Activated T-cell treated with anti-CD3 and anti-CD28 coated beads, Interleukin-2, amount 50 U/mL, for 4 hours (primary cell): ENCODE data around the gene KRTAP10-4. TPM values are rescaled to one million over a fixed set of nuclear protein-coding genes. Genes with fewer than 3 reads are reported as not detected.
"Not testable (repeated sequence)": the region's sequence is repeated elsewhere in the genome, so short reads cannot be mapped to it uniquely, and the experiment has no call there.

Experiments
- ATAC-seq, 2 donors: fragments of 200-7000 bp; cut with Tn5 transposase; one replicate each; pipeline ENCODE4 v1.10.0; 2021
- DNase-seq: peaks from one replicate; pipeline ENCODE4 v3.0.0-alpha.2; 2020
- H3K27me3 Mint-ChIP-seq: one replicate; pipeline ENCODE4 v1.8.0; 2021; ENCODE audit warnings: low read depth, mixed read lengths
- H3K36me3 Mint-ChIP-seq: one replicate; pipeline ENCODE4 v1.8.0; 2022; ENCODE audit warnings: mixed read lengths; ENCODE audit not compliant: insufficient read depth
- H3K4me1 Mint-ChIP-seq: one replicate; pipeline ENCODE4 v1.8.0; 2021; ENCODE audit warnings: low read depth, mixed read lengths
- H3K4me3 Mint-ChIP-seq: one replicate; pipeline ENCODE4 v1.8.0; 2021; ENCODE audit warnings: mild to moderate bottlenecking, moderate library complexity, mixed read lengths
- H3K9me3 Mint-ChIP-seq: one replicate; pipeline ENCODE4 v1.8.0; 2021; ENCODE audit warnings: mixed read lengths
- total RNA-seq, 3 donors: library from RNA; stranded (reverse); gene quantifications; one replicate each; pipeline ENCODE4 v1.2.1, GENCODE V29; 2021

The KRTAP10-4 gene
- total RNA-seq, 3 donors from 2014 or later: not detected

GRCh38 chr21:44601596-44602462 is 28.3 kb downstream of the KRTAP10-4 start:
- H3K9me3 Mint-ChIP-seq: peaks cover 10% of the 10 kb centered on the region
- H3K36me3 Mint-ChIP-seq: peaks cover 1% of the 10 kb centered on the region
- no peak for DNase-seq
- ATAC-seq: no peak
- H3K27me3 Mint-ChIP-seq: peaks cover 6% of the 10 kb centered on the region
- H3K4me3 Mint-ChIP-seq: no peak overlapping the region
- no peaks in the 10 kb centered on the region for H3K4me1 Mint-ChIP-seq

GRCh38 chr21:44602463-44602850 is 28.9 kb downstream of the KRTAP10-4 start:
- Mint-ChIP-seq H3K27me3 (peaks cover 6% of the 10 kb centered on the region), H3K4me1 (no peaks in the 10 kb centered on the region), H3K36me3 (peaks cover 1% of the 10 kb centered on the region), H3K9me3 (peaks cover 10% of the 10 kb centered on the region), H3K4me3 (no peak overlapping the region)
- no peak for DNase-seq
- no peak for ATAC-seq

GRCh38 chr21:44603109-44603875 is 29.8 kb downstream of the KRTAP10-4 start:
- no peaks in the 10 kb centered on the region for H3K4me1 Mint-ChIP-seq
- H3K27me3 Mint-ChIP-seq: peaks cover 6% of the 10 kb centered on the region
- H3K36me3 Mint-ChIP-seq: peaks cover 1% of the 10 kb centered on the region
- no peak for DNase-seq
- H3K4me3 Mint-ChIP-seq: no peak overlapping the region
- H3K9me3 Mint-ChIP-seq: peaks cover 10% of the 10 kb centered on the region
- no peak for ATAC-seq

GRCh38 chr21:44603911-44604310 is 30.4 kb downstream of the KRTAP10-4 start:
- DNase-seq (no peak), ATAC-seq (no peak)
- Mint-ChIP-seq H3K4me3 (no peak overlapping the region), H3K27me3 (peaks cover 6% of the 10 kb centered on the region), H3K4me1 (no peaks in the 10 kb centered on the region), H3K36me3 (no peaks in the 10 kb centered on the region), H3K9me3 (peaks cover 6% of the 10 kb centered on the region)

- no peak for ATAC-seq
Measured at GRCh38 chr21:44606495-44606894, 33.0 kb downstream of the KRTAP10-4 start.

GRCh38 chr21:44609193-44609592 is 35.7 kb downstream of the KRTAP10-4 start:
- no peak for DNase-seq
- H3K9me3 Mint-ChIP-seq: peaks cover 21% of the 10 kb centered on the region
- peaks cover under 1% of the 10 kb centered on the region for H3K27me3 Mint-ChIP-seq
- H3K4me1 Mint-ChIP-seq: no peaks in the 10 kb centered on the region
- H3K4me3 Mint-ChIP-seq: no peak overlapping the region
- ATAC-seq: no peak
- H3K36me3 Mint-ChIP-seq: peaks cover 7% of the 10 kb centered on the region

More at GRCh38 chr21:44606495-44606894, 33.0 kb downstream of the KRTAP10-4 start:
- Mint-ChIP-seq H3K9me3 (peaks cover 21% of the 10 kb centered on the region), H3K36me3 (peaks cover 7% of the 10 kb centered on the region), H3K4me1 (no peaks in the 10 kb centered on the region), H3K27me3 (peaks cover 6% of the 10 kb centered on the region), H3K4me3 (no peak overlapping the region)
- no peak for DNase-seq

GRCh38 chr21:44610157-44610843 is 36.8 kb downstream of the KRTAP10-4 start:
- not testable (repeated sequence) for DNase-seq, ATAC-seq, H3K4me1 Mint-ChIP-seq, H3K27me3 Mint-ChIP-seq, H3K36me3 Mint-ChIP-seq, H3K4me3 Mint-ChIP-seq
- peaks cover 21% of the 10 kb centered on the region for H3K9me3 Mint-ChIP-seq

- Mint-ChIP-seq H3K9me3 (peaks cover 19% of the 10 kb centered on the region), H3K4me3 (no peak overlapping the region), H3K27me3 (no peaks in the 10 kb centered on the region), H3K36me3 (peaks cover 7% of the 10 kb centered on the region), H3K4me1 (peaks cover 11% of the 10 kb centered on the region)
- ATAC-seq: no peak
- DNase-seq: no peak
Measured at GRCh38 chr21:44611551-44611950, 38.0 kb downstream of the KRTAP10-4 start.

GRCh38 chr21:44612029-44612486 is 38.5 kb downstream of the KRTAP10-4 start, which contains the start of gene KRTAP10-8:
Gene KRTAP10-8 (plus strand): TSS chr21:44612079. CDS start chr21:44612101, 22 bp downstream.
- DNase-seq: no peak
- Mint-ChIP-seq H3K36me3 (peaks cover 7% of the 10 kb centered on the region), H3K4me1 (peaks cover 16% of the 10 kb centered on the region), H3K4me3 (no peak within 1 kb of the TSS), H3K9me3 (peaks cover 18% of the 10 kb centered on the region), H3K27me3 (no peaks in the 10 kb centered on the region)
- no peak for ATAC-seq

- ATAC-seq (no peak), DNase-seq (no peak)
- Mint-ChIP-seq H3K4me3 (no peak overlapping the region), H3K36me3 (peaks cover 7% of the 10 kb centered on the region), H3K4me1 (peaks cover 23% of the 10 kb centered on the region), H3K9me3 (peaks cover 18% of the 10 kb centered on the region), H3K27me3 (no peaks in the 10 kb centered on the region)
Measured at GRCh38 chr21:44612669-44613229, 39.2 kb downstream of the KRTAP10-4 start.

GRCh38 chr21:44613386-44614155 is 40.0 kb downstream of the KRTAP10-4 start:
- H3K4me3 Mint-ChIP-seq: no peak overlapping the region

GRCh38 chr21:44614161-44614631 is 40.7 kb downstream of the KRTAP10-4 start:
- H3K9me3 Mint-ChIP-seq: peaks cover 17% of the 10 kb centered on the region
- no peak overlapping the region for H3K4me3 Mint-ChIP-seq
- H3K4me1 Mint-ChIP-seq: peaks cover 38% of the 10 kb centered on the region
- H3K27me3 Mint-ChIP-seq: no peaks in the 10 kb centered on the region
- DNase-seq: no peak
- ATAC-seq: no peak
- H3K36me3 Mint-ChIP-seq: peaks cover 9% of the 10 kb centered on the region

More at GRCh38 chr21:44613386-44614155, 40.0 kb downstream of the KRTAP10-4 start:
- no peak for DNase-seq
- H3K36me3 Mint-ChIP-seq: peaks cover 7% of the 10 kb centered on the region
- ATAC-seq: no peak
- H3K4me1 Mint-ChIP-seq: peaks cover 31% of the 10 kb centered on the region
- H3K9me3 Mint-ChIP-seq: peaks cover 18% of the 10 kb centered on the region
- H3K27me3 Mint-ChIP-seq: no peaks in the 10 kb centered on the region

- peaks cover 45% of the 10 kb centered on the region for H3K4me1 Mint-ChIP-seq
- DNase-seq (no peak), ATAC-seq (no peak)
- no peak overlapping the region for H3K4me3 Mint-ChIP-seq
- peaks cover 11% of the 10 kb centered on the region for H3K36me3 Mint-ChIP-seq
- H3K27me3 Mint-ChIP-seq: no peaks in the 10 kb centered on the region
- peaks cover 17% of the 10 kb centered on the region for H3K9me3 Mint-ChIP-seq
Measured at GRCh38 chr21:44614961-44615391, 41.4 kb downstream of the KRTAP10-4 start.
